SK-N-SH (cell line): ENCODE results near the gene PSME2. TPM values are rescaled to one million over a fixed set of nuclear protein-coding genes. Genes with fewer than 3 reads are reported as not detected.

Experiments used
- CTCF ChIA-PET: fragments of 300-600, 350-600 bp; formaldehyde crosslinking; extraction: SDS; loops from one replicate; lab custom pipeline; 2021; lab: Yijun Ruan, JAX
- POLR2A ChIA-PET: fragments of 350-600 bp; sonication (Branson Sonifier 250); formaldehyde crosslinking; extraction: SDS; loops from one replicate; lab custom pipeline; 2020; ENCODE audit warnings: antibody characterized with exemption, inconsistent platforms; lab: Yijun Ruan, JAX
- DNase-seq: peaks from one replicate; pipeline ENCODE4 v3.0.0; 2012
- H2AFZ ChIP-seq: fragments of 200-600 bp; sonication (generic); 2 replicates; pipeline ENCODE4 v1.8.1; 2016; ENCODE audit warnings: antibody characterized with exemption, mild to moderate bottlenecking, low read depth
- H3F3A ChIP-seq: fragments of 200-600 bp; sonication (generic); replicated peaks from 2 replicates; pipeline ENCODE3; 2016; ENCODE audit warnings: antibody characterized with exemption, mild to moderate bottlenecking; ENCODE audit not compliant: insufficient read depth
- H3K27ac ChIP-seq, 2 experiments: fragments of 200-500 bp in 1 of 2; fragments of 200-600 bp in 1 of 2; sonication (Bioruptor generic) in 1 of 2; sonication (generic), shearing (Covaris generic) in 1 of 2; 2 replicates each; pipeline versions ENCODE4 v1.5.1 to v1.6.1; 2014 to 2016; ENCODE audit warnings: low read depth in 2 of 2, inconsistent platforms in 1 of 2, low read length in 1 of 2, mild to moderate bottlenecking in 1 of 2, mixed read lengths in 1 of 2
- H3K27me3 ChIP-seq: fragments of 200-600 bp; sonication (generic), shearing (Covaris generic); 2 replicates; pipeline ENCODE4 v1.6.1; 2016; ENCODE audit warnings: mixed run types; ENCODE audit not compliant: insufficient read depth
- H3K36me3 ChIP-seq, 2 experiments: fragments of 200-500 bp in 1 of 2; fragments of 200-600 bp in 1 of 2; sonication (Bioruptor generic) in 1 of 2; sonication (generic) in 1 of 2; replicated peaks in 1 of 2; 2 replicates each; pipeline versions ENCODE3 to v1.5.1; 2014 to 2016; ENCODE audit warnings: low read length in 1 of 2, mild to moderate bottlenecking in 1 of 2; ENCODE audit not compliant: insufficient read depth in 2 of 2, control insufficient read depth in 1 of 2
- H3K4me1 ChIP-seq, 2 experiments: fragments of 200-500 bp in 1 of 2; fragments of 200-600 bp in 1 of 2; sonication (Bioruptor generic) in 1 of 2; sonication (generic), shearing (Covaris generic) in 1 of 2; 2 replicates each; pipeline versions ENCODE4 v1.5.1 to v1.6.1; 2014 to 2016; ENCODE audit warnings: low read depth in 1 of 2, low read length in 1 of 2, mixed run types in 1 of 2; ENCODE audit not compliant: insufficient read depth in 2 of 2, control insufficient read depth in 1 of 2
- H3K4me2 ChIP-seq: fragments of 200-600 bp; sonication (generic), shearing (Covaris generic); 2 replicates; pipeline ENCODE4 v1.6.1; 2017; ENCODE audit warnings: mixed run types
- H3K4me3 ChIP-seq, 2 experiments: fragments of 200-500 bp in 1 of 2; fragments of 200-600 bp in 1 of 2; sonication (Bioruptor generic) in 1 of 2; sonication (generic), shearing (Covaris generic) in 1 of 2; 2 replicates each; pipeline versions ENCODE4 v1.5.1 to v1.8.1; 2014 to 2016; ENCODE audit warnings: low read depth in 2 of 2, inconsistent platforms in 1 of 2, low read length in 1 of 2, mild to moderate bottlenecking in 1 of 2, mixed read lengths in 1 of 2, moderate library complexity in 1 of 2
- H3K79me2 ChIP-seq: fragments of 200-600 bp; sonication (generic); 2 replicates; pipeline ENCODE4 v1.8.1; 2017; ENCODE audit warnings: mild to moderate bottlenecking; ENCODE audit not compliant: insufficient read depth
- H3K9ac ChIP-seq: fragments of 200-600 bp; sonication (generic); 2 replicates; pipeline ENCODE4 v1.6.1; 2017; ENCODE audit warnings: mixed run types
- H3K9me2 ChIP-seq: fragments of 200-600 bp; sonication (generic); 2 replicates; pipeline ENCODE4 v1.6.1; 2017; ENCODE audit warnings: mixed run types
- H3K9me3 ChIP-seq: fragments of 200-600 bp; sonication (generic); 2 replicates; pipeline ENCODE4 v1.6.1; 2017; ENCODE audit warnings: mixed run types, mild to moderate bottlenecking, moderate library complexity
- H4K20me1 ChIP-seq: fragments of 200-600 bp; sonication (generic); 2 replicates; pipeline ENCODE4 v1.6.1; 2017; ENCODE audit warnings: mild to moderate bottlenecking, mixed run types; ENCODE audit not compliant: insufficient read depth
- GABPA ChIP-seq: IDR thresholded peaks from 2 replicates; pipeline ENCODE4 v1.4.0; 2012; ENCODE audit warnings: low read depth, mild to moderate bottlenecking
- GATA2 ChIP-seq: sonication (generic); formaldehyde crosslinking; IDR thresholded peaks from 2 replicates; pipeline ENCODE4 v1.5.0; 2020; ENCODE audit warnings: mild to moderate bottlenecking, missing genetic modification reagents
- MAX ChIP-seq: IDR thresholded peaks from 2 replicates; pipeline ENCODE4 v1.4.0; 2012; ENCODE audit warnings: low read depth
- RAD21 ChIP-seq: IDR thresholded peaks from 2 replicates; pipeline ENCODE4 v1.6.1; 2012; ENCODE audit warnings: mild to moderate bottlenecking, low read length
- USF1 ChIP-seq: IDR thresholded peaks from 2 replicates; pipeline ENCODE4 v1.4.0; 2012; ENCODE audit warnings: low read depth, borderline replicate concordance
- YY1 ChIP-seq: IDR thresholded peaks from 2 replicates; pipeline ENCODE4 v1.4.0; 2012; ENCODE audit warnings: low read depth, mild to moderate bottlenecking
- WGBS: methylation state at CpG from one replicate; pipeline ENCODE4 v1.1.6; 2017; ENCODE audit warnings: low lambda C conversion rate; 5-methylcytosine and 5-hydroxymethylcytosine counted together
- polyA plus RNA-seq, 3 experiments: library from polyadenylated mRNA; depleted of rRNA; stranded (reverse); fragments of >200 nt; gene quantifications; 2 replicates each; pipeline ENCODE4 v1.2.3, GENCODE V29; 2012

PSME2 gene
- polyA plus RNA-seq, 1 of the 3 experiments (the other 2 are of a cell fraction) = 147 TPM

- Histone ChIP-seq H3K9ac (no peak overlapping the region), H3K4me1 (peaks cover 0 to 18% of the 10 kb centered on the region in 2 experiments; a peak in 1 of 4 replicates), H3K9me3 (no peaks in the 10 kb centered on the region), H3K9me2 (no peaks in the 10 kb centered on the region), H3K4me3 (peak overlapping the region in 1 of 2 experiments; percentile 54; a peak in 3 of 4 replicates), H3K36me3 (peaks cover 0 to 10% of the 10 kb centered on the region in 2 experiments), H3F3A (peaks cover 3% of the 10 kb centered on the region), H3K4me2 (peak overlapping the region; percentile 53), H4K20me1 (no peaks in the 10 kb centered on the region), H3K27ac (peak overlapping the region in 1 of 2 experiments; percentile 90; a peak in 2 of 4 replicates), H3K27me3 (no peaks in the 10 kb centered on the region), H2AFZ (no peak overlapping the region), H3K79me2 (no peaks in the 10 kb centered on the region)
- CTCF ChIA-PET = interaction anchor here (0.8 to 2.7 kb wide), 4 partner anchors 12 to 114 kb away, joined by 3 to 23 read pairs (median 7); partner anchors contain the start of gene IRF9
- no peak for TF ChIP-seq GABPA
- TF ChIP-seq GATA2 (CRISPR knock-in tag) = peak; percentile 48; the same call in 1 of the 2 replicates
- peak; percentile 42 for DNase-seq
- POLR2A ChIA-PET = interaction anchor here (1.4 to 3.1 kb wide), 4 partner anchors 9 to 26 kb away, joined by 4 to 21 read pairs (median 8); partner anchors contain the start of genes IPO4, IRF9, PSME2 and RNF31
- WGBS = 63% methylated on average over 19 of the region's 20 CpGs
These were observed 26.5 kb upstream of the PSME2 start for GRCh38 chr14:24172871-24173281.

- H3K36me3 ChIP-seq = peaks cover 0 to 10% of the 10 kb centered on the region in 2 experiments
- no peaks in the 10 kb centered on the region for H3K9me2 ChIP-seq
- peak overlapping the region; percentile 46 to 54; a peak in 3 of 4 replicates for H3K4me3 ChIP-seq
- no peaks in the 10 kb centered on the region for H3K9me3 ChIP-seq
- H3K79me2 ChIP-seq = no peaks in the 10 kb centered on the region
- POLR2A ChIA-PET = interaction anchor here (0.6 to 3.1 kb wide), 5 partner anchors 9 to 25 kb away, joined by 4 to 21 read pairs (median 4); partner anchors contain the start of genes IPO4, IRF9, PSME2 and RNF31
- peaks cover 3% of the 10 kb centered on the region for H3F3A ChIP-seq
- CTCF ChIA-PET = interaction anchor here (0.8 to 2.7 kb wide), 4 partner anchors 11 to 114 kb away, joined by 3 to 23 read pairs (median 7); partner anchors contain the start of gene IRF9
- H3K27me3 ChIP-seq = no peaks in the 10 kb centered on the region
- no peak overlapping the region for H3K9ac ChIP-seq
- peak overlapping the region in 1 of 2 experiments; percentile 90; a peak in 2 of 4 replicates for H3K27ac ChIP-seq
- peak overlapping the region; percentile 53 for H3K4me2 ChIP-seq
- H3K4me1 ChIP-seq = peaks cover 0 to 17% of the 10 kb centered on the region in 2 experiments; a peak in 1 of 4 replicates
- peak; percentile 79 for DNase-seq
- H2AFZ ChIP-seq = no peak overlapping the region
- WGBS = 39% methylated on average over 21 of the region's 30 CpGs
- H4K20me1 ChIP-seq = no peaks in the 10 kb centered on the region
- TF ChIP-seq RAD21 (no peak), YY1 (no peak), USF1 (no peak; the same call in 1 of the 2 replicates), MAX (0 out of 2 replicates have a peak, but pooled peaks have one; percentile 23)
These were observed 26.0 kb upstream of the PSME2 start for GRCh38 chr14:24172261-24172860.
